Measurements from ENCODE around the gene AADACL4. TPM values are rescaled to one million over a fixed set of nuclear protein-coding genes. Genes with fewer than 3 reads are reported as not detected.

AADACL4 gene
- polyA plus RNA-seq, 1 donor from 2014 or later = not detected

DNA sequence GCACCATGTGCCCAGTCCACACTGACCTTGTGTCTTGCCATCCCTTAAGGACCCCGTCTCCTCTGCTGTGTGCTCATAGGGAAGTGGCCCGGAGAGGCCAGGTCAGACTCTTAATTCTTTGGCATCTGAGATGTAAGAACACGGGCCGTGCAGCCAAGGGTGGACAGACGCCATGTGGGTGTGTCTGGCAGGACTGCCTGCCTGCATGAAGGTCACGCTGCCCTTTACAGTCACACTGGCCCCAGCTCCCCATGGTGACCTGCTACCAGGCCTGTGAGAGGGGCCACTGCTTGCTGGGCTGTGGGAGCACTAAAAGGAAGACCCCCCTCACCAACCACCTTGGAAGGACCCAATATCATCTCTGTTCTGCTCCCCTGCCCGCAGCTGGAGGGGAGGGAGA is 43.5 kb upstream of the AADACL4 start:
- Histone ChIP-seq H3K27me3 (ENCODE audit: insufficient read depth, low read depth, low read length) (peaks cover 13% of the 10 kb centered on the region), H3K9ac (ENCODE audit: low read length) (no peak overlapping the region), H3K9me3 (ENCODE audit: low read length) (no peaks in the 10 kb centered on the region), H3K79me2 (replicated peaks; ENCODE audit: insufficient read depth, low read length) (no peaks in the 10 kb centered on the region), H3K27ac (ENCODE audit: low read length) (no peak overlapping the region), H3K36me3 (ENCODE audit: insufficient read depth, low read length) (no peaks in the 10 kb centered on the region), H3F3A (ENCODE audit: insufficient read depth, low read length, poor library complexity, severe bottlenecking) (no peaks in the 10 kb centered on the region), H3K4me2 (ENCODE audit: low read length) (no peak overlapping the region), H2AFZ (ENCODE audit: low read depth, low read length) (no peak overlapping the region), H4K20me1 (ENCODE audit: insufficient read depth) (no peaks in the 10 kb centered on the region), H3K4me3 (ENCODE audit: low read length) (no peak overlapping the region), H3K9me2 (ENCODE audit: insufficient read depth, low read length) (no peaks in the 10 kb centered on the region)
- no peak for TF ChIP-seq RAD21 (conservative IDR thresholded peaks at IDR 0.05)
- no peak for TF ChIP-seq TAF1 (IDR thresholded peaks at IDR 0.05; ENCODE audit: low read depth)
- no peak for TF ChIP-seq EZH2 (IDR thresholded peaks at IDR 0.05; ENCODE audit: borderline replicate concordance, insufficient read depth, low read length, poor library complexity, severe bottlenecking)
- TF ChIP-seq SMC3 (conservative IDR thresholded peaks at IDR 0.05; ENCODE audit: poor library complexity) = no peak
- no peak for TF ChIP-seq CTCF (IDR thresholded peaks at IDR 0.05; ENCODE audit: poor library complexity, severe bottlenecking)
- no peak for TF ChIP-seq EP300 (conservative IDR thresholded peaks at IDR 0.05; ENCODE audit: poor library complexity, severe bottlenecking)
- no peak for TF ChIP-seq MXI1 (conservative IDR thresholded peaks at IDR 0.05; ENCODE audit: poor library complexity, severe bottlenecking)

DNA sequence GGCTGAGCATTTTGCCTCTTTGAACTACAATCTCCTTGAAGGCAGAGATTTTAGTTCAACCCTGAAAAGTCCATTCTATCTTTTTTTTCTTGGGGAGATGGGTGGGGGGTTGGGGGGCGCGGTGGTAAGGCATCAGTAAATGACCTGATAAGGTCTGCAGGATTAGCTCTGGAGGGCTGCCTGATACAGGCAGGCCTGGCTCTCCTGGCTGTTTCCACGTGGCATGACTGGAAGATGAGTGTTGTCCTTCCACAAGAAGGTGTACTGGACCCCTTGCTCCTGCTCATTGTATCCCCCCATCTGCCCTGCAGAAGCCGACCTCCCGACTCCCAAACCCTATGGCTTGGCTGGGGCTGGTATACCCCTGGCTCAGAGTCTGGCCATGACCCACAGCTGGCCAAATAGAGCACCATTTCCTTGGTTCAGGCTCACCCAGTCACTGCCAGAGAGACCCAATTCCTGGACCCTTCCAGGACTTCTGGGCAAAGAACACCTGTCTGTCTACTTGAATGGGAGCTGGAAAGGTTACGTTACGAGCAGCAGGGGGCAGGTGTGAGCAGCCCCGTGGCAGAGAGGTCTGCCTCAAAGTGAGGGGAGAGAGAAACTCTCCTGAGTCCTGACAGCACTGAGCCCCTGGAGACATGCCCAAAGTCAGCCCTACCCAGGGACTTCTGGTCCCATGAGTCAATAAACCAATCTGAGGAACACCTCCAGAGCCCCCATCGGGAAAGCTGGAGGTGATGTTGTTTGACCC is 42.8 kb upstream of the AADACL4 start:
- Histone ChIP-seq H3F3A (ENCODE audit: insufficient read depth, low read length, poor library complexity, severe bottlenecking) (no peaks in the 10 kb centered on the region), H3K36me3 (ENCODE audit: insufficient read depth, low read length) (no peaks in the 10 kb centered on the region), H3K27ac (ENCODE audit: low read length) (no peak overlapping the region), H3K79me2 (replicated peaks; ENCODE audit: insufficient read depth, low read length) (no peaks in the 10 kb centered on the region), H2AFZ (ENCODE audit: low read depth, low read length) (no peak overlapping the region), H3K4me2 (ENCODE audit: low read length) (no peak overlapping the region), H3K4me3 (ENCODE audit: low read length) (no peak overlapping the region), H3K27me3 (ENCODE audit: insufficient read depth, low read depth, low read length) (peaks cover 6% of the 10 kb centered on the region), H3K9me3 (ENCODE audit: low read length) (no peaks in the 10 kb centered on the region), H3K9ac (ENCODE audit: low read length) (no peak overlapping the region), H3K9me2 (ENCODE audit: insufficient read depth, low read length) (no peaks in the 10 kb centered on the region), H4K20me1 (ENCODE audit: insufficient read depth) (no peaks in the 10 kb centered on the region)
- no peak for TF ChIP-seq EZH2 (IDR thresholded peaks at IDR 0.05; ENCODE audit: borderline replicate concordance, insufficient read depth, low read length, poor library complexity, severe bottlenecking)
- TF ChIP-seq EP300 (conservative IDR thresholded peaks at IDR 0.05; ENCODE audit: poor library complexity, severe bottlenecking) = no peak
- no peak for TF ChIP-seq TAF1 (IDR thresholded peaks at IDR 0.05; ENCODE audit: low read depth)
- TF ChIP-seq REST (IDR thresholded peaks at IDR 0.05; ENCODE audit: borderline replicate concordance) = no peak
- no peak for TF ChIP-seq CTCF (IDR thresholded peaks at IDR 0.05; ENCODE audit: poor library complexity, severe bottlenecking)
- TF ChIP-seq RAD21 (conservative IDR thresholded peaks at IDR 0.05) = no peak
- TF ChIP-seq POLR2AphosphoS5 (IDR thresholded peaks at IDR 0.05) = no peak
- no peak for TF ChIP-seq MXI1 (conservative IDR thresholded peaks at IDR 0.05; ENCODE audit: poor library complexity, severe bottlenecking)
- TF ChIP-seq SMC3 (conservative IDR thresholded peaks at IDR 0.05; ENCODE audit: poor library complexity) = no peak
